ENCODE measurements around the gene GPR158.

- TF ChIP-seq TAF1 (IDR thresholded peaks at IDR 0.05; ENCODE audit: low read depth, low read length) (no peak), SPI1 (IDR thresholded peaks at IDR 0.05; ENCODE audit: low read depth, low read length) (no peak), POLR2AphosphoS5 (IDR thresholded peaks at IDR 0.05; ENCODE audit: low read depth, low read length) (no peak), POLR2A (IDR thresholded peaks at IDR 0.05; ENCODE audit: low read depth, low read length) (no peak), PAX5 (IDR thresholded peaks at IDR 0.05; ENCODE audit: insufficient read depth, low read length, severe bottlenecking) (no peak)
Observed at GRCh38 chr10:25552283-25552919, 377.6 kb downstream of the GPR158 start.
